Activated T-cell treated with anti-CD3 and anti-CD28 coated beads, Interleukin-2, amount 50 U/mL, for 1 hour (primary cell): ENCODE measurements around the gene CASR.
"Not testable (repeated sequence)": the region's sequence is repeated elsewhere in the genome, so short reads cannot be mapped to it uniquely, and the experiment has no call there.

ENCODE experiments used
- DNase-seq: peaks from one replicate; pipeline ENCODE4 v3.0.0-alpha.2; 2020

CASR gene, protein sequence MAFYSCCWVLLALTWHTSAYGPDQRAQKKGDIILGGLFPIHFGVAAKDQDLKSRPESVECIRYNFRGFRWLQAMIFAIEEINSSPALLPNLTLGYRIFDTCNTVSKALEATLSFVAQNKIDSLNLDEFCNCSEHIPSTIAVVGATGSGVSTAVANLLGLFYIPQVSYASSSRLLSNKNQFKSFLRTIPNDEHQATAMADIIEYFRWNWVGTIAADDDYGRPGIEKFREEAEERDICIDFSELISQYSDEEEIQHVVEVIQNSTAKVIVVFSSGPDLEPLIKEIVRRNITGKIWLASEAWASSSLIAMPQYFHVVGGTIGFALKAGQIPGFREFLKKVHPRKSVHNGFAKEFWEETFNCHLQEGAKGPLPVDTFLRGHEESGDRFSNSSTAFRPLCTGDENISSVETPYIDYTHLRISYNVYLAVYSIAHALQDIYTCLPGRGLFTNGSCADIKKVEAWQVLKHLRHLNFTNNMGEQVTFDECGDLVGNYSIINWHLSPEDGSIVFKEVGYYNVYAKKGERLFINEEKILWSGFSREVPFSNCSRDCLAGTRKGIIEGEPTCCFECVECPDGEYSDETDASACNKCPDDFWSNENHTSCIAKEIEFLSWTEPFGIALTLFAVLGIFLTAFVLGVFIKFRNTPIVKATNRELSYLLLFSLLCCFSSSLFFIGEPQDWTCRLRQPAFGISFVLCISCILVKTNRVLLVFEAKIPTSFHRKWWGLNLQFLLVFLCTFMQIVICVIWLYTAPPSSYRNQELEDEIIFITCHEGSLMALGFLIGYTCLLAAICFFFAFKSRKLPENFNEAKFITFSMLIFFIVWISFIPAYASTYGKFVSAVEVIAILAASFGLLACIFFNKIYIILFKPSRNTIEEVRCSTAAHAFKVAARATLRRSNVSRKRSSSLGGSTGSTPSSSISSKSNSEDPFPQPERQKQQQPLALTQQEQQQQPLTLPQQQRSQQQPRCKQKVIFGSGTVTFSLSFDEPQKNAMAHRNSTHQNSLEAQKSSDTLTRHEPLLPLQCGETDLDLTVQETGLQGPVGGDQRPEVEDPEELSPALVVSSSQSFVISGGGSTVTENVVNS

DNA sequence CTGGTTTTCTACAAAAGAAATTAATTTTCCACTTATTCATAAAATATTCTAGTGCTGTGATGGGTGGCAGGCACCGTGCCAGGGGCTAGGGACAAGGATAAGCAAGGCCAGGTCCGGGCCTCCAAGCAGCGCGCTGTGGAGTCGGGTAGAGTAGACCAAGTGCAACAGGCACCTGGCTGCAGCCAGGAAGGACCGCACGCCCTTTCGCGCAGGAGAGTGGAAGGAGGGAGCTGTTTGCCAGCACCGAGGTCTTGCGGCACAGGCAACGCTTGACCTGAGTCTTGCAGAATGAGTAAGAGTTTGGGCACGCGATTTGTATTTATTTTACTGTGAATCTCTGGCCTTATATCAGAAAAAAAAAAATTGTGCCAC, at the start of gene CASR:
Gene CASR, plus strand, starts transcription at position 148 of the 372 bp plus-strand sequence. CDS start 70,522 bp downstream, outside the sequence.
- no peak for DNase-seq

DNA sequence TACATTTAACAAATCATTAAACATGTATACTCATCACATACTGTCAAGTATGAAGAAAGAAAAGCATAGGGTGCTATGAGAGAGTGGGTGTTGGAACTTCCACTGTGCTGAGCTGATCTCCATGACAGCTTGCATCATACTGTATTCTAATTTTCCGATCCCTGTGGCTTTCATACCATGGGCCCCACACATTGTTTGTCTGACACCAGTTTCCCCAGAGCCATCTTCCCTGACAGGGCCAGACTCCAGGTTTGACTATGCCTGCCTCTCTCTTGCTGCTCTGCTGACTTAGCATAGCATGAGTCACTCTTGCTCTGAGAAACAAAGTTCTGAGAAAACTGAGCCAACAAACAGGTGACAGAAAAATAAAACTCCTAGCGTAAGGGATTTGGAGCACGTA, 37.0 kb upstream of the CASR start:
- DNase-seq, result no peak

DNA sequence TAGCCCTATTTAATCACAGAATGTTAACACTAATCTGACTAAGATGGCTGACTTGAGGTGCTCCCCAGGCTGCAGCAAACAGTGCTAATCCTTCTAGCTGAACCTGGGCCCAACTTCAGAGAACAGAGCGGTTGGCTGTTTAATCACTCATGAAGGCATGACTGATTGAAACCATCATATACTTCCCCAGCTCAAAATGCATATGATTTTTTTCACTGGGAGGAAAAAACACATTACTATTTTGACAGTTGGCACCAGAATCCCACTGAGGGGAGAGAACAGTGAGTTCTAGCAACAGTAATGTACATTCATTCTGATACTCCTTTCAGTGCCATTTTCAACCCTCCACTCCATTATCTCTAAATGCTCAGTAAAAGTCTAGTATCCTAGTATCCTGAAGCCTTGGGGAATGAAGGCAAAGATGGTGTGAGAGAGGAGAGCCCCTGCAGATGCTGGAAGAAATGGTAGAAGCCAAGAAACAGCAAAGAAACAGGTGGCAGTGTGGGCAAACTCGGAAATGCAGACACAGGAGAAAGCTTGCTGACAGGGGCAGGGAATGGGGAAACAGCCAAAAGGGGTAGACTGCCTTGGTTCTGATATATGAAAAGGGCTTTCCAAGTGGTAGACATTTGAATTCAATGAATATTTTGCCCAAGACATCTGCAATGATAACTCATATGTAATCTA, 34.4 kb upstream of the CASR start:
- DNase-seq, result no peak

DNA sequence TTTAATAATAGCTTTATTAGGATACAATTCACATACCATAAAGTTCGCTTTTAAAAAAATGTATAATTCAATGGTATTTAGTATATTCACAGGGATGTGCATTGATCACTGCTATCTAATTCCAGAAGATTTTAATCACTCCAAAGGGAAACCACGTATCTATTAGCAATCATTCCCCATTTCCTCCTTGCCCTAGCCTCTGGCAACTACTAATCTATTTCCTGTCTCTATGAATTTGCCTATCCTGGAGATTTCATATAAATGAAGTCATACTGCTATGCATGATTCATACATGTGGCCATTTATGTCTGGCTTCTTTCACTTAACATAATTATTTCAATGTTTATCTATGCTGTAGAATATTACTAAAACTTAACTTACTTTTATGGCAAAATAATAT, 32.0 kb upstream of the CASR start:
- no peak for DNase-seq

DNA sequence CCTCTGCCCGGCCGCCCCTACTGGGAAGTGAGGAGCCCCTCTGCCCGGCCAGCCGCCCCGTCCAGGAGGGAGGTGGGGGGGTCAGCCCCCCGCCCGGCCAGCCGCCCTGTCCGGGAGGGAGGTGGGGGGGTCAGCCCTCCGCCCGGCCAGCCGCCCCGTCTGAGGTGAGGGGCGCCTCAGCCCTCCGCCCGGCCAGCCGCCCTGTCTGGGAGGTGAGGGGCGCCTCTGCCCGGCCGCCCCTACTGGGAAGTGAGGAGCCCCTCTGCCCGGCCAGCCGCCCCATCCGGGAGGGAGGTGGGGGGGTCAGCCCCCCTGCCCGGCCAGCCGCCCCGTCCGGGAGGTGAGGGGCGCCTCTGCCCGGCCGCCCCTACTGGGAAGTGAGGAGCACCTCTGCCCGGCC, 18.5 kb upstream of the CASR start:
- DNase-seq, result not testable (repeated sequence)

DNA sequence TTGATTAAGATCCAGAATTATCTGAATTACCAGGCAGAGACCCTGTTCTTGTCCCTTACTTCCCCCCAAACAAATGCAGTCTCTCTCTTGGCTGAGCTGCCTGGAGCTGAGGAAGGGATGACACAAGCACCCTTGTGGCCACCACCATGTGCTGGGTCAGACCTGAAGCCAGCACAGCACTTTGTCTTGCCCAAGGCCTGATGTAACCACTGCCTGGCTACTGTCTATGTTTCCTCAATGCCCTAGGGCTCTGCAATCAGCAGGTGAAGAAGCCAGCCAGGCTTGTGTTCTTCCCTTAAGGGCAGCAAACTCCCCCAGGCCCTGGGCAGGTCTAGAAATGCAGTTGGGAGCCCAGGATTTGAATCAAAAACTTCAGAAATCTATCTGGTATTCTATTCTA, 15.8 kb upstream of the CASR start:
- DNase-seq, result no peak

DNA sequence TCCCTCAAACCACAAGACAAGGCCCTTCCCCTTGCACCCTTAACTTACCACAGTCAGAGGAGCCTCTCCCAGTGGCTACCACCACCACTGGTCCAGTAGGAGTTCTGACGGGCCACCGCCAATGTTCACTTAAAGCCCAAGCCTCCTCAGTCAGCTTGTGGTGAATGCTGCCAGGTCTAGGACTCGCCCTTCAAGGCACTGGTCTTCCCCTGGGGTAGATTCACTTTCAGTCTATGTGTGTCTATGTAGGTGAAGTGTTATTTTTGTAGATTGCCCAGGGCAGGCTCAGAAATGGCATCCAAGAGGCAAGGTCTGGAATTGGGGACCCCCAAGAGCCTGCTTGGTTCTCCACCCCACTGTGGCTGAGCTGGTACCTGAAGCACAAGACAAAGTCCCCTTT, 15.4 kb upstream of the CASR start:
- DNase-seq, result no peak

DNA sequence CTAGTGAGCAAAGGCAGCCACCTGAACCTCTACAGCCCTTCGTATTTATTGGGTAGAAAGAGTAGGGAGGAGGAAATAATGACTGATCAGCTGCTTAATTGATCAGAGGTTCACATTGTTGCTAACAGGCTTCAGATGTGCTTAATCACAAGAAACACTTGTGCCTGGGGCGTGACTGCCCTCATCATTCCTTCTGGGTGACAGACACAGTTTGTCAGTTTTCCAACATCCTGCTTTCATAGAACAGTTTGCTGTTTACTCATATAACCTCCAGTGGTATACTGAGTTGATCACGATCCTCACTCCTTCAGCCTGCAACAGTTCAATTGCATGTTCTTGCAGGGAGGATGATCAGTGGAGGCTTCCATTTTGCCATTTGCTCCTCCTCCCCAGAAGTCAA, 13.6 kb upstream of the CASR start:
- DNase-seq, result no peak

DNA sequence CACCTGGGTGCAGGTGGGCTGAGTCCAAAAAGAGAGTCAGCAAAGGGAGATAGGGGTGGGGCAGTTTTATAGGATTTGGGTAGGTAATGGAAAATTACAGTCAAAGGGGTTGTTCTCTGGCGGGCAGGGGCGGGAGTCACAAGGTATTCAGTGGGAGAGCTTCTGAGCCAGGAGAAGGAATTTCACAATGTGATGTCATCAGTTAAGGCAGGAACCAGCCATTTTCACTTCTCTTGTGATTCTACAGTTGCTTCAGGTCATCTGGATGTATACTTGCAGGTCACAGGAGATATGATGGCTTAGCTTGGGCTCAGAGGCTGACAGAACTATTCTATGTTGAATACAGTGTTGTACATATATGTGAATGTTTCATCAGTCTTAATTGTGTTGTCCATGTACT, 12.1 kb upstream of the CASR start:
- not testable (repeated sequence) for DNase-seq

DNA sequence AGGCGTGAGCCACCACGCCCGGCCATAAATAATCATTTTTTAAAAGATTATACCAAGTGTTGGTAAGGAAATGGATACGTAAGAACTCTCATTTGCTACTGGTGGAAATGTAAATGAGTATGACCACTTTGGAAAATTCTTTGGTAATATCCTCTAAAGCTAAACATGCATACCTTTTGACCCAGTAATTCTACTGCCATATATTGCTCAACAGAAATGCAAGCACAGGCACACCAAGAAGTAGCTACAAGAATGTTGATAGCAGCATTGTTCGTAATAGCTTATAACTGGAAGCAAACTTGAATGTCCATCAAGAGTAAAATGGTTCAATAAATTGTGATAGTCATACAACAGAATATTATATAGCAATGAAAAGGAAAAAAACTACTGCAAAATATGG, 4.8 kb upstream of the CASR start:
- DNase-seq, result no peak

DNA sequence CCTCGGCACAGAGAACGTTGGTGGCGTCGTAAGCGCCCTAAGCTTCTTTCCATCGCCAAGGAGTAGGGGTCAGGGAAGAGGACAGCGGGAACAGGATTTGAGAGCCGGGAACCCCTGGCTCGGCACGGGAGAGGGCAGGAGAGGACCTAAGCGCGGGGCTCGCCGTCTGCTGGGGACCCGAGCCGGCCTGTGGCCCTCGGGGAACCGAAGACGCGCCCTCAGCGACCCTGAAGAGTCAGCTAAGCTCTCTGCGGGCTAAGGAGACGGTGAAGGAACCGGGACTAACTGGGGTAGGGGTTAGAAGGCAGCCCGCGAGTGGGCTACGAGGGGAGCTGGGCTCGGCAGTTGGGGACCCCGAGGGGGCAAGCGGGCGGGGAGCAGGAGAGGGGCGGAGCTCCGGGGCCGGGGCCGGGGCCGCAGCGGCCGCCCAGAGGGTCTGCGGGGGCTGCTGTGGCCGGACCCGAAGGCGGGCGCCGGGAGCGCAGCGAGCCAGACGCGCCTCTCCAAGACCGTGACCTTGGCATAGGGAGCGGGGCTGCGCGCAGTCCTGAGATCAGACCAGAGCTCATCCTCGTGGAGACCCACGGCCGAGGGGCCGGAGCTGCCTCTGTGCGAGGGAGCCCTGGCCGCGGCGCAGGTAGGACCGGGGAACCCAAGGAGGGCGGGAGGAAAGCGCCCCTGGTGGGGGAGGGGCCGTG, 574 bp downstream of the CASR start:
- no peak for DNase-seq

DNA sequence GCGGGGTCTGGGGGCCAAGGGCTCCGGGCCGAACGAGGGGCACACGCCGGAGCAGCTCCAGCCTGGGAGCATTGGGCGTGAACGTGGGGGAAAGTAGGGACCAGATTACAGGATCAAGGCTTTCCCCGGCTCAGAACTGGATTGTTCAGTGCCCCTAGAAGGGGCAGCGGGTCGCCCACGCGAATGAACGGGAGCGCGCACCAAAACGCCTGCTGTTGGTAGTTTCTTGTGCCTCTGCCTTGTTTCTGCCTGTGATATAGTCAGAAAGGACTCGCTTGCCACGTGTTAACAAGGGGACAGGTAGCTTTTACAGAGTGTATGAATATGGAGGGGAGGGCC, 1.1 kb downstream of the CASR start:
- DNase-seq, result no peak

DNA sequence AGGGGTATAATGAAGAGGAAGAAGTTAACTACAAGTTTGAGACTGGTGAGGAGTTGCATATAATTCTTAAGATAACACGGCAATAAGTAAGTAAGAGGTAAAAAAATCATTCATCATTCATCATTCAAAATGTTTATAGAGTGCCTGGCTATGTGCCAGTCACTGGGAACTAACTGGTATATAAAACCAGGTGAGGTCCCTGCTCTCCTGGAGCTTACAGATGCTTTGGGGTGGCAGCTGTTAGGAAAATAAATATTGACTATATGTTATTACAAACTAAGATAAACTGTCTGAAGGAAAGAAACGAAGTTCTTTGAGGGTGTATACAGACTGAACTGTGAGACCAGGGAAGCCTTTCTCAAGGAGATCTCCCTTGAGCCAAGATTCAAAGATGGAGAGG, 2.9 kb downstream of the CASR start:
- no peak for DNase-seq

DNA sequence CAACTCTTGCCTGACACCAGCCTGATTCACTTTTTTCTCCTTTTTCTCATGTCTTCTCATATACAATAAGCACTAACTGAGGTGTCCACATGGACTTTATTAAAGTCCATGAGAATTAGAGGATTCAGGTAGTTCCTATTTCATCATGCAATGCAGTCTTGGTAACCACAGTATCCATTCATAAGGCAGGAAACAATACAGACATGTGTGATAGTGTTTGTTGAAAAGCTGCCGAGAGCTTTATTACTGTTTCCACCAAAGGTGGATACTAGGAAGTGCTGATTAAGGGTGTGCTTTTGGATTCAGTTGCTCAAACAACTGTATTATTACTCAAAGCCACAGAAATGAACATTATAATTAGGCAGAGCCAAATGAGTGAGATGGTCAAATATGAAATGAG, 5.3 kb downstream of the CASR start:
- no peak for DNase-seq

DNA sequence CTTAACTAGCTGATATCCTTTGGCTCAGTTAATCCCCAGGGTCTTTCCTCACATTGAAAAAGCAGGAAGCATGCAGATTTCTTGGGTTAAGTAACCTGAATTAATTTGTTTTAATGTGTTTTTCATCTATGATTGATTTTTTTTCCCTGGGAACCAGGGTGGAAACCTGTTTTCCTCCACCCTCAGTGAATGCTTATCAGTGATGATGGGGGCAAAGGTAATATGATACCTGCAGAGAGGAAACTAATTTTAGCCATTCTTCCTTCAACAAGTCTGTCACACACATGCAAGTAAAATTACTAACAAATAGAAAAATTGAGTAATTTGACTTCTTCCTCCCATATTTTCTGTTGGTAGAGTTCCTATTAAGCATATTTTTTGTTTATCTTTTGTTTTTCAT, 5.9 kb downstream of the CASR start:
- DNase-seq, result no peak

DNA sequence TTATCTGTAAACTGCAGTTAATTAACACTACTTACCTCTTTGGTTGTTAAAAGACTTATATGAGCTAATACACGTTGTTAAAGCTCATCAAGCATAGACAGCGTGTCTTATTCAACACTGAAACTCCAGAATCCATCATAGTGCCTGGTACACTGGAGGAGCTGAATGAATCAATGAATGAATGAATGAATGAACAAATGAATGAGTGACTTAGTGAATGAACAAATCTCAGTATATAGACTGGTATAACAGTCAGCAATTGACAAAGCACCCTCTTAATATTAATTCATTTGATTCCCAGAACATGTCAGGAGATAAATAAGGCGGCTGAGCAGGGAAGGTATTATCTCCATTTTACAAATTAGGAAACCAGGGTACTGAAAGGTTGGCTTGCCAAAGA, 7.1 kb downstream of the CASR start:
- DNase-seq, result no peak

DNA sequence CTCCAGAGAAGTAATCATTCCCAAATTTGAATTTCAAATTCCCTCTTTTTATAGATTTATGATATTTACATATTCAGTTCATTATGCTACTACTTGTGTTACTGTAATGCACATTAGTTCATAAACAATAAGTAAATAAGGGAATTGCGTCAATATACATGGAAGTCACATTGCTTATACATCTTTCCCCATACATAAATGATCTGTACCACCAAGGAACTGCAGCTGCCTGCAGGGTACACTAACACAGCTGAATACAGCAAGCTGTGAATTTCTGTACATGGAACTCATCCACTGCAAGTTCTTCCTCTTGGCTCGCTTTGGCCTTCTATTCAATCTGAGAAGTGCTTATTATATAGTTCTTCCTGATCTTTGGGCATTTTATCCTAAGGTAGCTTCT, 15.5 kb downstream of the CASR start:
- no peak for DNase-seq

DNA sequence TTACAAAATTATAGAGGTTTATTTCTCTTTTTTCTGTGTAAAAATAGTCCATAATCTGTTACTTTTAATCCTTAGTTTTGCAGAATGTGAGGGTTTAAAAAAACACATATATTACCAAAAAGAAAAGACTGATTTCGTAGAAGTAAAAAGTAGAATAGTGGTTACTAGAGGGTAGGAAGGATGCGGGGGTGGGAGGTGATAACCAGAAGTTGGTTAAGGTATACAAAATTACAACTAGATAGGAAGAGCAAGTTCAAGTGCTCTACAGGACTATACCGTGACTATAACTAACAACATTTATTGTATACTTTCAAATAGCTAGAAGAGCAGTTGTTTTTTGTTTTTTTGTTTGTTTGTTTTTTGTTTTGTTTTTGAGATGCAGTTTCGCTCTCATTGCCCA, 16.1 kb downstream of the CASR start:
- no peak for DNase-seq

DNA sequence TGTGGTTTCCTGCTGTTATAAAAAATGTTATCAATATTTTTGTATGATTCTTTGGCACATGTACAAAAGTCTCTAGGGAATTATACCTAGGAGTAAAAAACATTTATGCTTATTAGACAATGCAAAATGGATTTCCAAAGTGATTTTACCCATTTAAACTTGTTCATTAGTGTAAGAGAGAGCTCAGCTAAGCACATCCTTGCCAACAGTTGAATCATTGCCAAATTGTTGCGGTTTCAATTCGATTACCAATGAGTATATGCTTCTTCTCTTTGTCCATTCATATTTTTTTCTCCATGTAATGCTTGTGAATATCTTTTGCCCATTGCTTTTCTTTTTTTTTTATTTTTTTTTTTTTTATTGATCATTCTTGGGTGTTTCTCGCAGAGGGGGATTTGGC, 17.2 kb downstream of the CASR start:
- DNase-seq, result no peak

DNA sequence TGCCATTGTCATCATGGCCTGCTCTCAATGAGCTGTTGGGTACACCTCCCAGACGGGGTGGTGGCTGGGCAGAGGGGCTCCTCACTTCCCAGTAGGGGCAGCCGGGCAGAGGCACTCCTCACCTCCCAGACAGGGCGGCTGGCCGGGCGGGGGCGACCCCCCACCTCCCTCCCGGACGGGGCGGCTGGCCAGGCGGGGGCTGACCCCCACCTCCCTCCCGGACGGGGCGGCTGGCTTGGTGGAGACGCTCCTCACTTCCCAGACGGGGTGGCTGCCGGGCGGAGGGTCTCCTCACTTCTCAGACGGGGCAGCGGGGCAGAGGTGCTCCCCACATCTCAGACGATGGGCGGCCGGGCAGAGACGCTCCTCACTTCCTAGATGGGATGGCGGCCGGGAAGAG, 18.0 kb downstream of the CASR start:
- not testable (repeated sequence) for DNase-seq

DNA sequence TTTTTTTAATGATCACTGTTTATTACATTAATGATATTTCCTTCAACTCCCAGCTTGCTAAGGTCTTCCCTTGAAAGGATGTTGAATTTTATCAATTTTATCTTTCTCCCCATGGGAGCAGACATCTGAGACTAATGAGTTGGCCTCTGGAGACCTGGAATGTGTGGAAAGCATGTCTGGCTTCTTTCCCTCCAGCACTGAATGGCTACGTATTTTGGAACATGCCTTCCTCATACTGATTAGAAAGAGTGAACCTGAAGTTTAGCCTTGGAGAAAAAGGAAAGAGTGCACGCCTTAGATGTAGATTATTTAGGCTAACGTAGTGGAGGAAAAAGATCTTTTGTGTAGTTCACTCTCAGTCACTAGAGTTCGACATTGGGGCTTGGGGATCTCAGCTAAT, 25.1 kb downstream of the CASR start:
- DNase-seq, result no peak

DNA sequence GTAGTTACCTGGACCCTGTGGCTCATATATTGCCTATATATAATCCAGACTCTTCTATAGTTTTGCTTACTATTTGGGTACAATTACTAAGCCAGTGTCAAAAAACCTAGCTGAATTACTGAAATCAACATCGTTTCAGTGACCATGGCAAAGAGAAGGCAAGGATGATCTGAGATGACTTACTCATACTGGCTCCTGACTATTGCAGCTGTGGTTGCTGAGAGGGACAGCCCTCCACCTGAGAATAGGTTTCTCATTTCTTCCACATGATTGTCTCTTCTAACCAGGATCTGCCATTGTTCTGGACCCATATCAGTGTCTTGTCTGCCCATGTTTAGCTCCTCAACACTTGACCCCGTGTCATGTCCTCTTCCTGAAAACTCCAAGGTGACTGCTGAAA, 30.2 kb downstream of the CASR start:
- DNase-seq, result no peak

DNA sequence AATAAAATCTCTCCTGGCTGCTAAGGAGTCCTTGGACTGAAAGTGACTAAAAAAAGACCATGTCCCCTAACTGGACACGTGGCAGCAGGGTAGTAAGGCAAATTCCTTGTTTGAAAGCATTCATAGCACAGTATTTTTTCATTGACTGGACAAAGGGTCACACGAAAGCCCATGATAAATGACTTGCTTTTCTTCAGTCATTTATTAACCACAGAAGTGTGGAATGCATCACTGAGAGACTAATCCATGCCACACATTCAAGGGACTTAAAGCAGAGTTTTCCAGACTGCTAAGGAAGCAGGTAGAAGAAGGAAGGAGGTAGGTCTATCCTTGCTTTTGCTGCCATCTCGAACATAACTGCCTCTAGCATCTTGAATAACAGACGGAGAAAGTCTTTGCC, 31.2 kb downstream of the CASR start:
- no peak for DNase-seq
